CD4-positive, alpha-beta T cell (primary cell): Measurements from ENCODE around the gene LTB. TPM values are rescaled to one million over a fixed set of nuclear protein-coding genes. Genes with fewer than 3 reads are reported as not detected.
A peak's percentile ranks its signal among the peaks of the same experiment; 100 is the strongest.

ENCODE experiments used
- ATAC-seq: fragments of 200-7000 bp; cut with Tn5 transposase; one replicate; pipeline ENCODE4 v1.10.0; 2022; ENCODE audit warnings: mild to moderate bottlenecking; ENCODE audit not compliant: poor library complexity
- CTCF ChIA-PET: fragments of 350-600 bp; sonication (Branson Sonifier 250); formaldehyde crosslinking; loops from one replicate; lab custom pipeline; 2021; ENCODE audit warnings: antibody characterized with exemption, inconsistent platforms; lab: Charles Lee
- POLR2A ChIA-PET: fragments of 350-600 bp; sonication (Branson Sonifier 250); formaldehyde crosslinking; loops from one replicate; lab custom pipeline; 2021; ENCODE audit warnings: antibody characterized with exemption, inconsistent platforms; lab: Charles Lee
- DNase-seq, 14 experiments: peaks; one replicate each; pipeline ENCODE4 v3.0.0-alpha.2; 2013 to 2020; ENCODE audit warnings: mixed read lengths in 2 of 14
- H3K27ac ChIP-seq, 2 donors: one replicate each; pipeline versions ENCODE4 v1.5.1 to v1.7.0; 2013; ENCODE audit warnings: low read length in 2 of 2, low read depth in 1 of 2, mild to moderate bottlenecking in 1 of 2
- H3K27me3 ChIP-seq, 2 experiments: 1 replicate in 1 of 2; 2 replicates in 1 of 2; pipeline versions ENCODE4 v1.6.1 to v1.7.0; 2013; ENCODE audit warnings: low read length in 2 of 2, control low read depth in 1 of 2, mild to moderate bottlenecking in 1 of 2, moderate library complexity in 1 of 2; ENCODE audit not compliant: insufficient read depth in 2 of 2, control insufficient read depth in 1 of 2
- H3K36me3 ChIP-seq: one replicate; pipeline ENCODE4 v1.6.1; 2013; ENCODE audit warnings: low read length, control low read depth; ENCODE audit not compliant: insufficient read depth
- H3K4me1 ChIP-seq: one replicate; pipeline ENCODE4 v1.6.1; 2013; ENCODE audit warnings: low read length, control low read depth; ENCODE audit not compliant: insufficient read depth
- H3K4me3 ChIP-seq: one replicate; pipeline ENCODE4 v1.5.1; 2013; ENCODE audit warnings: mild to moderate bottlenecking, low read length, moderate library complexity
- H3K9me3 ChIP-seq, 2 experiments: 1 replicate in 1 of 2; 2 replicates in 1 of 2; pipeline versions ENCODE4 v1.6.1 to v1.7.0; 2013; ENCODE audit warnings: low read length in 2 of 2, mild to moderate bottlenecking in 2 of 2, control low read depth in 1 of 2, moderate library complexity in 1 of 2; ENCODE audit not compliant: control insufficient read depth in 1 of 2, insufficient read depth in 1 of 2
- H3K27ac Mint-ChIP-seq: one replicate; pipeline ENCODE4 v1.8.0; 2020; ENCODE audit warnings: mixed read lengths
- H3K27me3 Mint-ChIP-seq: one replicate; pipeline ENCODE4 v1.8.0; 2021; ENCODE audit warnings: mixed read lengths
- H3K36me3 Mint-ChIP-seq: one replicate; pipeline ENCODE4 v1.8.0; 2021; ENCODE audit warnings: low read depth, mixed read lengths
- H3K4me1 Mint-ChIP-seq: one replicate; pipeline ENCODE4 v1.8.0; 2021; ENCODE audit warnings: low read depth, mixed read lengths
- H3K4me3 Mint-ChIP-seq: one replicate; pipeline ENCODE4 v1.8.0; 2020; ENCODE audit warnings: mild to moderate bottlenecking, mixed read lengths
- H3K9me3 Mint-ChIP-seq: one replicate; pipeline ENCODE4 v1.8.0; 2020; ENCODE audit warnings: mixed read lengths
- CTCF ChIP-seq: fragments of 200-600 bp; IDR thresholded peaks from one replicate; pipeline ENCODE4 v1.8.0; 2022; ENCODE audit warnings: antibody characterized with exemption, mild to moderate bottlenecking
- intact Hi-C, 2 experiments: fragments of 100-400 bp; cut with DNase I in 1 of 2; cut with micrococcal nuclease in 1 of 2; formaldehyde crosslinking; loops; one replicate each; pipeline versions ENCODE4 v1.15.1 to v1.9.0; 2023 to 2025; cut with DNase I, micrococcal nuclease
- total RNA-seq, 174 experiments: library from RNA in 2 of 174; stranded (reverse) in 2 of 174; gene quantifications; one replicate each; pipeline ENCODE4 v1.2.3 and lab custom pipeline; 2021 to 2026

Gene LTB
- total RNA-seq, 2 experiments from 2014 or later: 239 to 244 TPM

- Histone ChIP-seq H3K9me3 (no peaks in the 10 kb centered on the region), H3K27ac (peak overlapping the region; percentile 78 to 88), H3K4me1 (peaks cover 78% of the 10 kb centered on the region), H3K27me3 (no peaks in the 10 kb centered on the region), H3K36me3 (peaks cover 15% of the 10 kb centered on the region), H3K4me3 (no peak overlapping the region)
- peak in 5 of 14 experiments; percentile 46 to 70 (median 58) for DNase-seq
- peak overlapping the region; percentile 65 for H3K4me3 Mint-ChIP-seq
- H3K27ac Mint-ChIP-seq: peak overlapping the region; percentile 95
- ATAC-seq: no peak
- TF ChIP-seq CTCF: no peak
- ChIA-PET CTCF (interaction anchor here (0.9 to 4.3 kb wide), 8 partner anchors 9 to 31 kb away, joined by 3 to 38 read pairs (median 6); partner anchors contain the start of genes DDX39B and LST1), POLR2A (interaction anchor here (1.0 to 34.9 kb wide), 5 partner anchors 10 to 94 kb away, joined by 3 to 1160 read pairs (median 10); partner anchors contain the start of genes DDX39B, LST1, LTA and LTB)
- intact Hi-C loops: loop anchor here in 1 of 2 experiments (1.0 kb wide), 1 partner anchor 7 kb away; no protein-coding TSS in a partner anchor
- no peaks in the 10 kb centered on the region for H3K27me3 Mint-ChIP-seq
- H3K4me1 Mint-ChIP-seq: peaks cover 81% of the 10 kb centered on the region
- H3K9me3 Mint-ChIP-seq: no peaks in the 10 kb centered on the region
- H3K36me3 Mint-ChIP-seq: peaks cover 43% of the 10 kb centered on the region
Measured at GRCh38 chr6:31567531-31568370, 14.5 kb downstream of the LTB start.

GRCh38 chr6:31560697-31561058, 21.5 kb downstream of the LTB start:
- peaks cover 53% of the 10 kb centered on the region for H3K36me3 Mint-ChIP-seq
- peak overlapping the region; percentile 90 for H3K27ac Mint-ChIP-seq
- no peaks in the 10 kb centered on the region for H3K9me3 ChIP-seq
- peaks cover 76% of the 10 kb centered on the region for H3K4me1 ChIP-seq
- H3K4me3 ChIP-seq: no peak overlapping the region
- H3K27me3 Mint-ChIP-seq: no peaks in the 10 kb centered on the region
- peaks cover 67% of the 10 kb centered on the region for H3K4me1 Mint-ChIP-seq
- intact Hi-C loops: loop anchor here in 1 of 2 experiments (1.0 kb wide), 1 partner anchor 8 kb away; no protein-coding TSS in a partner anchor
- H3K27ac ChIP-seq: peak overlapping the region; percentile 35 to 74
- ChIA-PET CTCF (interaction anchor here (2.4 to 6.2 kb wide), 3 partner anchors 9 to 37 kb away, joined by 8 to 32 read pairs (median 11); no protein-coding TSS in a partner anchor), POLR2A (interaction anchor here (1.1 to 34.9 kb wide), 3 partner anchors 10 to 302 kb away, joined by 3 to 1160 read pairs (median 8); partner anchors contain the start of genes LST1, LTA, LTB and NCR3)
- ATAC-seq (no peak), DNase-seq (no peak)
- no peaks in the 10 kb centered on the region for H3K9me3 Mint-ChIP-seq
- peak overlapping the region; percentile 82 for H3K4me3 Mint-ChIP-seq
- no peaks in the 10 kb centered on the region for H3K27me3 ChIP-seq
- peaks cover 28% of the 10 kb centered on the region for H3K36me3 ChIP-seq
- TF ChIP-seq CTCF: no peak

- ChIA-PET POLR2A (interaction anchor here (1.1 to 34.9 kb wide), 5 partner anchors 9 to 303 kb away, joined by 3 to 1160 read pairs (median 10); partner anchors contain the start of genes LST1, LTA, LTB and NCR3), CTCF (interaction anchor here (0.9 to 6.2 kb wide), 5 partner anchors 9 to 38 kb away, joined by 3 to 32 read pairs (median 8); partner anchors contain the start of gene LTB)
- H3K9me3 Mint-ChIP-seq: no peaks in the 10 kb centered on the region
- peaks cover 28% of the 10 kb centered on the region for H3K36me3 ChIP-seq
- H3K9me3 ChIP-seq: no peaks in the 10 kb centered on the region
- no peaks in the 10 kb centered on the region for H3K27me3 ChIP-seq
- peak in 7 of 14 experiments; percentile 29 to 81 (median 65) for DNase-seq
- peak overlapping the region; percentile 90 for H3K27ac Mint-ChIP-seq
- ATAC-seq: peak; percentile 58
- H3K27me3 Mint-ChIP-seq: no peaks in the 10 kb centered on the region
- peaks cover 62% of the 10 kb centered on the region for H3K4me1 Mint-ChIP-seq
- TF ChIP-seq CTCF: no peak
- H3K4me3 ChIP-seq: peak overlapping the region; percentile 44
- intact Hi-C loops: loop anchor here in 1 of 2 experiments (1.0 to 2.0 kb wide), 3 partner anchors 8 to 21 kb away; partner anchors contain the start of gene LTA
- H3K4me3 Mint-ChIP-seq: peak overlapping the region; percentile 82
- H3K27ac ChIP-seq: peak overlapping the region; percentile 63 to 74
- H3K36me3 Mint-ChIP-seq: peaks cover 47% of the 10 kb centered on the region
- peaks cover 72% of the 10 kb centered on the region for H3K4me1 ChIP-seq
Measured at GRCh38 chr6:31559958-31560696, 22.1 kb downstream of the LTB start.
